ENCODE results near the gene NQO2. TPM values are rescaled to one million over a fixed set of nuclear protein-coding genes. Genes with fewer than 3 reads are reported as not detected.
A peak's percentile ranks its signal among the peaks of the same experiment; 100 is the strongest.

Gene NQO2
- total and polyA plus RNA-seq, 2 of the 13 experiments (the other 11 are each of a cell fraction or from before 2014, with no cell fraction given) = 32.2 to 56.5 TPM

DNA sequence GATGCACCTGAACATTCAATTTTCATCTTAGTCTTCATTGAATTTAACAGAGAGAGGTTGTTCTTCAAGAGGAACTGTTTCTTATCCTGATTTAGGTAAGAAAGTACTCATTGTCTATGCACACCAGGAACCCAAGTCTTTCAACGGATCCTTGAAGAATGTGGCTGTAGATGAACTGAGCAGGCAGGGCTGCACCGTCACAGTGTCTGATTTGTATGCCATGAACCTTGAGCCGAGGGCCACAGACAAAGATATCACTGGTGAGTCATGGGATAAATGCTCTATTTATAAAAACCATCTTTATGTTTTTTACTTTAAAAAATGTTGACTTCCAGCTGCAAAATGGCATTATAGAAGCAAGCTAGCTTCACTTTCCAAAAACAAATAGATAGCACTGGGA lies 10.2 kb downstream of the NQO2 start:
- BruUV-seq (replicated peaks) = no TSS peak
- no peak overlapping the region for H3K4me2 ChIP-seq (ENCODE audit: low read depth, low read length)
- ATAC-seq = peak; percentile 53; the same call in 2 of the 3 replicates
- H3K4me1 ChIP-seq (ENCODE audit: insufficient read depth, low read length) = peaks cover 27% of the 10 kb centered on the region
- no peaks in the 10 kb centered on the region for H3K27me3 ChIP-seq (ENCODE audit: control insufficient read depth in 1 of 2, insufficient read depth in 2 of 2, low read length in 2 of 2)
- H3K27ac ChIP-seq (ENCODE audit: extremely low read length, insufficient read depth, low read length) = peak overlapping the region; percentile 31
- no peak overlapping the region for H3K9ac ChIP-seq (ENCODE audit: insufficient read depth, low read depth, low read length)
- H3K4me3 ChIP-seq (replicated peaks in 1 of 3; ENCODE audit: insufficient read depth in 1 of 3, low read depth in 2 of 3, low read length in 3 of 3) = no peak overlapping the region
- in situ Hi-C loops (cut with HindIII; ENCODE audit: extremely low pct_ligation_motif_present, low pct_unique_long_range_greater_than_20kb) = no loop called here
- peaks cover 20 to 55% of the 10 kb centered on the region in 2 experiments for H3K36me3 ChIP-seq (replicated peaks in 1 of 2; ENCODE audit: control insufficient read depth in 1 of 2, insufficient read depth in 2 of 2, low read length in 2 of 2)
- peaks cover 16% of the 10 kb centered on the region for H3K9me3 ChIP-seq (ENCODE audit: low read length)
- 50% methylated on average over 3 of the region's 3 CpGs for WGBS (ENCODE audit: low lambda C conversion rate)
- H2AFZ ChIP-seq (ENCODE audit: low read length) = no peak overlapping the region
- POLR2A ChIA-PET = interaction anchor here (0.6 to 3.1 kb wide), 5 partner anchors 9 to 58 kb away, joined by 3 to 15 read pairs (median 3); partner anchors contain the start of genes NQO2 and RIPK1
- no peak for FAIRE-seq
- DNase-seq (ENCODE audit: low spot score) = no peak
- CTCF ChIA-PET (ENCODE audit: low intra/inter-chr PET ratio, low total read pairs) = no interaction called here
- intact Hi-C loops (cut with micrococcal nuclease; ENCODE audit: unreplicated experiment) = no loop called here
- H3K79me2 ChIP-seq (ENCODE audit: insufficient read depth, low read length) = no peaks in the 10 kb centered on the region
- H4K20me1 ChIP-seq (ENCODE audit: insufficient read depth, low read length) = no peaks in the 10 kb centered on the region
- TF ChIP-seq MAFG (CRISPR knock-in tag; IDR thresholded peaks at IDR 0.05) (no peak), NR2F1 (CRISPR knock-in tag; IDR thresholded peaks at IDR 0.05) (no peak), KDM3A (CRISPR knock-in tag; IDR thresholded peaks at IDR 0.05; ENCODE audit: low read depth) (no peak), KAT8 (CRISPR knock-in tag; IDR thresholded peaks at IDR 0.05) (no peak), ZNF337 (CRISPR knock-in tag; IDR thresholded peaks at IDR 0.05; ENCODE audit: borderline replicate concordance, low read depth) (0 out of 2 replicates have a peak, but pooled peaks have one; percentile 38), ZNF547 (CRISPR knock-in tag; IDR thresholded peaks at IDR 0.05) (no peak), ZBTB38 (CRISPR knock-in tag; IDR thresholded peaks at IDR 0.05) (no peak), FOXA3 (CRISPR knock-in tag; IDR thresholded peaks at IDR 0.05) (0 out of 2 replicates have a peak, but pooled peaks have one; percentile 19), FOXJ3 (CRISPR knock-in tag; IDR thresholded peaks at IDR 0.05; ENCODE audit: borderline replicate concordance) (no peak), HMGA1 (CRISPR knock-in tag; conservative IDR thresholded peaks at IDR 0.05) (no peak), FOSL2 (CRISPR knock-in tag; IDR thresholded peaks at IDR 0.05) (peak; percentile 84), ZNF678 (CRISPR knock-in tag; IDR thresholded peaks at IDR 0.05) (no peak), SAP130 (CRISPR knock-in tag; IDR thresholded peaks at IDR 0.05; ENCODE audit: low read depth) (peak; percentile 56), ZEB1 (IDR thresholded peaks at IDR 0.05; ENCODE audit: insufficient replicate concordance, low read depth) (no peak), ZNF331 (CRISPR knock-in tag; IDR thresholded peaks at IDR 0.05) (no peak)
- TF ChIP-seq, protein P1, sequence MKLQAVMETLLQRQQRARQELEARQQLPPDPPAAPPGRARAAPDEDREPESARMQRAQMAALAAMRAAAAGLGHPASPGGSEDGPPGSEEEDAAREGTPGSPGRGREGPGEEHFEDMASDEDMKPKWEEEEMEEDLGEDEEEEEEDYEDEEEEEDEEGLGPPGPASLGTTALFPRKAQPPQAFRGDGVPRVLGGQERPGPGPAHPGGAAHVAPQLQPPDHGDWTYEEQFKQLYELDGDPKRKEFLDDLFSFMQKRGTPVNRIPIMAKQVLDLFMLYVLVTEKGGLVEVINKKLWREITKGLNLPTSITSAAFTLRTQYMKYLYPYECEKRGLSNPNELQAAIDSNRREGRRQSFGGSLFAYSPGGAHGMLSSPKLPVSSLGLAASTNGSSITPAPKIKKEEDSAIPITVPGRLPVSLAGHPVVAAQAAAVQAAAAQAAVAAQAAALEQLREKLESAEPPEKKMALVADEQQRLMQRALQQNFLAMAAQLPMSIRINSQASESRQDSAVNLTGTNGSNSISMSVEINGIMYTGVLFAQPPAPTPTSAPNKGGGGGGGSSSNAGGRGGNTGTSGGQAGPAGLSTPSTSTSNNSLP (IDR thresholded peaks at IDR 0.05; ENCODE audit: low read depth, low read length) = 0 out of 2 replicates have a peak, but pooled peaks have one; percentile 27
- TF ChIP-seq, protein P2, sequence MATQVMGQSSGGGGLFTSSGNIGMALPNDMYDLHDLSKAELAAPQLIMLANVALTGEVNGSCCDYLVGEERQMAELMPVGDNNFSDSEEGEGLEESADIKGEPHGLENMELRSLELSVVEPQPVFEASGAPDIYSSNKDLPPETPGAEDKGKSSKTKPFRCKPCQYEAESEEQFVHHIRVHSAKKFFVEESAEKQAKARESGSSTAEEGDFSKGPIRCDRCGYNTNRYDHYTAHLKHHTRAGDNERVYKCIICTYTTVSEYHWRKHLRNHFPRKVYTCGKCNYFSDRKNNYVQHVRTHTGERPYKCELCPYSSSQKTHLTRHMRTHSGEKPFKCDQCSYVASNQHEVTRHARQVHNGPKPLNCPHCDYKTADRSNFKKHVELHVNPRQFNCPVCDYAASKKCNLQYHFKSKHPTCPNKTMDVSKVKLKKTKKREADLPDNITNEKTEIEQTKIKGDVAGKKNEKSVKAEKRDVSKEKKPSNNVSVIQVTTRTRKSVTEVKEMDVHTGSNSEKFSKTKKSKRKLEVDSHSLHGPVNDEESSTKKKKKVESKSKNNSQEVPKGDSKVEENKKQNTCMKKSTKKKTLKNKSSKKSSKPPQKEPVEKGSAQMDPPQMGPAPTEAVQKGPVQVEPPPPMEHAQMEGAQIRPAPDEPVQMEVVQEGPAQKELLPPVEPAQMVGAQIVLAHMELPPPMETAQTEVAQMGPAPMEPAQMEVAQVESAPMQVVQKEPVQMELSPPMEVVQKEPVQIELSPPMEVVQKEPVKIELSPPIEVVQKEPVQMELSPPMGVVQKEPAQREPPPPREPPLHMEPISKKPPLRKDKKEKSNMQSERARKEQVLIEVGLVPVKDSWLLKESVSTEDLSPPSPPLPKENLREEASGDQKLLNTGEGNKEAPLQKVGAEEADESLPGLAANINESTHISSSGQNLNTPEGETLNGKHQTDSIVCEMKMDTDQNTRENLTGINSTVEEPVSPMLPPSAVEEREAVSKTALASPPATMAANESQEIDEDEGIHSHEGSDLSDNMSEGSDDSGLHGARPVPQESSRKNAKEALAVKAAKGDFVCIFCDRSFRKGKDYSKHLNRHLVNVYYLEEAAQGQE (IDR thresholded peaks at IDR 0.05; ENCODE audit: borderline replicate concordance in 1 of 2, low read depth in 1 of 2, low read length in 2 of 2) = no peak
- TF ChIP-seq, protein P3, sequence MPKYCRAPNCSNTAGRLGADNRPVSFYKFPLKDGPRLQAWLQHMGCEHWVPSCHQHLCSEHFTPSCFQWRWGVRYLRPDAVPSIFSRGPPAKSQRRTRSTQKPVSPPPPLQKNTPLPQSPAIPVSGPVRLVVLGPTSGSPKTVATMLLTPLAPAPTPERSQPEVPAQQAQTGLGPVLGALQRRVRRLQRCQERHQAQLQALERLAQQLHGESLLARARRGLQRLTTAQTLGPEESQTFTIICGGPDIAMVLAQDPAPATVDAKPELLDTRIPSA (CRISPR knock-in tag; IDR thresholded peaks at IDR 0.05; ENCODE audit: borderline replicate concordance) = no peak
